HEK293 (cell line): ENCODE results near the gene ATP8A2.

Source experiments
- CTCF ChIA-PET: fragments of 350-600 bp; formaldehyde crosslinking; extraction: SDS; loops from one replicate; lab custom pipeline; 2021; ENCODE audit warnings: antibody characterized with exemption; lab: Yijun Ruan, JAX
- POLR2A ChIA-PET: fragments of 300-600 bp; formaldehyde crosslinking; extraction: SDS; loops from one replicate; lab custom pipeline; 2020; ENCODE audit warnings: antibody characterized with exemption, inconsistent platforms; lab: Yijun Ruan, JAX
- H3K27ac ChIP-seq: fragments of 200-500 bp; sonication (Bioruptor generic); 2 replicates; pipeline ENCODE4 v1.5.1; 2014; ENCODE audit warnings: low read depth, low read length, control low read depth, inconsistent platforms; ENCODE audit errors: extremely low read depth
- H3K36me3 ChIP-seq, 2 experiments: fragments of 200-500 bp in 1 of 2; sonication (Bioruptor generic) in 1 of 2; 1 replicate in 1 of 2; 2 replicates in 1 of 2; pipeline ENCODE4 v1.5.1; 2014 to 2017; ENCODE audit warnings: inconsistent platforms in 2 of 2, low read length in 2 of 2; ENCODE audit not compliant: control insufficient read depth in 2 of 2, insufficient read depth in 1 of 2
- H3K4me1 ChIP-seq: fragments of 200-500 bp; sonication (Bioruptor generic); 2 replicates; pipeline ENCODE4 v1.5.1; 2014; ENCODE audit warnings: mild to moderate bottlenecking, low read length, inconsistent platforms; ENCODE audit not compliant: control insufficient read depth, insufficient read depth
- H3K4me3 ChIP-seq: 2 replicates; pipeline ENCODE4 v1.5.1; 2011; ENCODE audit warnings: low read depth, mild to moderate bottlenecking, control low read depth, low read length, moderate library complexity
- H3K9me3 ChIP-seq: fragments of 200-500 bp; sonication (Bioruptor generic); 2 replicates; pipeline ENCODE4 v1.5.1; 2014; ENCODE audit warnings: low read depth, low read length, inconsistent platforms; ENCODE audit not compliant: control insufficient read depth, insufficient read depth
- FEZF1 ChIP-seq: fragments of 450-650 bp; formaldehyde crosslinking; IDR thresholded peaks from 2 replicates; pipeline ENCODE4 v1.5.1; 2016; ENCODE audit warnings: missing biosample characterization, missing genetic modification characterization
- GLI2 ChIP-seq: fragments of 450-650 bp; formaldehyde crosslinking; IDR thresholded peaks from 2 replicates; pipeline ENCODE4; 2017; ENCODE audit warnings: missing biosample characterization, missing genetic modification characterization, low read depth, borderline replicate concordance
- GLIS1 ChIP-seq: fragments of 450-650 bp; formaldehyde crosslinking; IDR thresholded peaks from 2 replicates; pipeline ENCODE4 v1.5.1; 2016; ENCODE audit warnings: missing biosample characterization, missing genetic modification characterization
- HOXA7 ChIP-seq: sonication (generic); formaldehyde crosslinking; IDR thresholded peaks from 2 replicates; pipeline ENCODE4 v1.8.1; 2022; ENCODE audit warnings: missing genetic modification reagents, borderline replicate concordance
- OVOL3 ChIP-seq: fragments of 450-650 bp; formaldehyde crosslinking; IDR thresholded peaks from 2 replicates; pipeline ENCODE4 v1.5.1; 2016; ENCODE audit warnings: missing biosample characterization, missing genetic modification characterization
- SETDB1 ChIP-seq: IDR thresholded peaks from one replicate; pipeline ENCODE4 v1.6.1; 2017; ENCODE audit warnings: mild to moderate bottlenecking, low read length, moderate library complexity, mixed read lengths; ENCODE audit not compliant: insufficient read length
- SP7 ChIP-seq: fragments of 450-650 bp; formaldehyde crosslinking; IDR thresholded peaks from 2 replicates; pipeline ENCODE4 v1.5.1; 2016; ENCODE audit warnings: missing biosample characterization, missing genetic modification characterization
- TCF7L2 ChIP-seq: IDR thresholded peaks from 2 replicates; pipeline ENCODE4 v1.6.1; 2011; ENCODE audit warnings: low read depth, mild to moderate bottlenecking, inconsistent platforms, low read length, moderate library complexity, borderline replicate concordance
- TRIM28 ChIP-seq: IDR thresholded peaks from 2 replicates; pipeline ENCODE4 v1.6.1; 2011; ENCODE audit warnings: low read length, control low read depth, borderline replicate concordance
- YY1 ChIP-seq: fragments of 450-650 bp; formaldehyde crosslinking; IDR thresholded peaks from 2 replicates; pipeline ENCODE4 v1.5.1; 2018; ENCODE audit warnings: missing biosample characterization, missing genetic modification characterization
- ZBTB1 ChIP-seq: fragments of 450-650 bp; formaldehyde crosslinking; IDR thresholded peaks from 2 replicates; pipeline ENCODE4 v1.5.1; 2016; ENCODE audit warnings: missing biosample characterization, missing genetic modification characterization
- ZBTB7A ChIP-seq: fragments of 450-650 bp; formaldehyde crosslinking; IDR thresholded peaks from 2 replicates; pipeline ENCODE4 v1.5.1; 2016; ENCODE audit warnings: low read depth, missing biosample characterization, missing genetic modification characterization
- ZFP69B ChIP-seq: fragments of 450-650 bp; formaldehyde crosslinking; IDR thresholded peaks from 2 replicates; pipeline ENCODE4 v1.5.1; 2016; ENCODE audit warnings: missing biosample characterization, missing genetic modification characterization
- ZNF132 ChIP-seq: fragments of 450-650 bp; formaldehyde crosslinking; IDR thresholded peaks from 2 replicates; pipeline ENCODE4 v1.5.1; 2017; ENCODE audit warnings: missing biosample characterization, missing genetic modification characterization, borderline replicate concordance
- ZNF19 ChIP-seq: fragments of 450-650 bp; formaldehyde crosslinking; IDR thresholded peaks from 2 replicates; pipeline ENCODE4; 2016; ENCODE audit warnings: missing biosample characterization, missing genetic modification characterization, low read depth
- ZNF214 ChIP-seq: fragments of 450-650 bp; formaldehyde crosslinking; IDR thresholded peaks from 2 replicates; pipeline ENCODE4 v1.5.1; 2017; ENCODE audit warnings: missing biosample characterization, mild to moderate bottlenecking, missing genetic modification characterization, borderline replicate concordance
- ZNF335 ChIP-seq: fragments of 450-650 bp; formaldehyde crosslinking; conservative IDR thresholded peaks from 2 replicates; pipeline ENCODE4 v1.5.1; 2016; ENCODE audit warnings: missing biosample characterization, missing genetic modification characterization
- ZNF664 ChIP-seq: fragments of 450-650 bp; formaldehyde crosslinking; IDR thresholded peaks from 2 replicates; pipeline ENCODE4 v1.5.1; 2016; ENCODE audit warnings: missing biosample characterization, missing genetic modification characterization
- ZNF792 ChIP-seq: fragments of 450-650 bp; formaldehyde crosslinking; IDR thresholded peaks from 2 replicates; pipeline ENCODE4 v1.5.1; 2016; ENCODE audit warnings: missing biosample characterization, missing genetic modification characterization
- ZNF830 ChIP-seq: fragments of 450-650 bp; IDR thresholded peaks from 2 replicates; pipeline ENCODE4 v1.5.0; 2018; ENCODE audit warnings: missing biosample characterization, missing genetic modification characterization, low read depth, mild to moderate bottlenecking, moderate library complexity
- ZSCAN23 ChIP-seq: fragments of 450-650 bp; formaldehyde crosslinking; IDR thresholded peaks from 2 replicates; pipeline ENCODE4 v1.5.1; 2016; ENCODE audit warnings: missing biosample characterization, missing genetic modification characterization
- TF ChIP-seq, protein P1 (sequence below): fragments of 450-650 bp; formaldehyde crosslinking; IDR thresholded peaks from 2 replicates; pipeline ENCODE4 v1.5.1; 2017; ENCODE audit warnings: missing biosample characterization, missing genetic modification characterization
- TF ChIP-seq, protein P2 (sequence below): fragments of 450-650 bp; formaldehyde crosslinking; IDR thresholded peaks from 2 replicates; pipeline ENCODE4 v1.5.1; 2016; ENCODE audit warnings: missing biosample characterization, missing genetic modification characterization, low read depth
- TF ChIP-seq, protein P3 (sequence below): fragments of 450-650 bp; formaldehyde crosslinking; IDR thresholded peaks from 2 replicates; pipeline ENCODE4 v1.5.1; 2016; ENCODE audit warnings: missing biosample characterization, missing genetic modification characterization, low read depth
- TF ChIP-seq, protein P4 (sequence below): fragments of 450-650 bp; formaldehyde crosslinking; IDR thresholded peaks from 2 replicates; pipeline ENCODE4 v1.5.1; 2016; ENCODE audit warnings: missing biosample characterization, missing genetic modification characterization
- TF ChIP-seq, protein P5 (sequence below): fragments of 450-650 bp; formaldehyde crosslinking; IDR thresholded peaks from 2 replicates; pipeline ENCODE4 v1.5.1; 2016; ENCODE audit warnings: missing biosample characterization, missing genetic modification characterization

ATP8A2 gene

DNA sequence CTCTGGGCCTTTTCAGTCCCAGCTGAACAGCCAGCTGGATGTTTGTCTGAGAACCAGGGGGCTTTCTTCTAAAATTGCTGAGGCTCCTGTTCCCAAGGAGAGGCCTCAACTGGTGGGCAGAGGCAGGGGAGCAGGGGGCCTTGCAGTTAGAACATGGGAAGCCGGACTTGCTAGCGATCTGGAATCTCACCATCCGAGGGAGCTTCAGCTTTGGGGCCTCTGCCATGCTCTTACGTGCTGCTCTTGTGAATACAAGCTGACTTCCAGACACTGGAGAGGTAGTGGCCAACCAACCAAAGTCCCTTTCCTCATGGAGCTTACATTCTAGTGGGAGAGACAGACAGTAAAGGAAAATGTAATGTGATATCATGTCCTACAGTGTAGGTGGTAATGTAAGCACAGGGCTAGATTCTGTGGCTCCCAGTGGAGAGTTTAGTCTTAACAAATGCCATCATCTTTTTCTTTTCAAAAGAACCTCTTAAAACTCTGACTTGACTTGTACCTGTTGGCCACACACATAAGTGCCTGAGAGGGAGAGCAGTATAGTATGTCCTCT is 657.9 kb downstream of the ATP8A2 start:
- H3K27ac ChIP-seq = no peak overlapping the region
- TF ChIP-seq ZSCAN23 = no peak
- TF ChIP-seq, protein P1, sequence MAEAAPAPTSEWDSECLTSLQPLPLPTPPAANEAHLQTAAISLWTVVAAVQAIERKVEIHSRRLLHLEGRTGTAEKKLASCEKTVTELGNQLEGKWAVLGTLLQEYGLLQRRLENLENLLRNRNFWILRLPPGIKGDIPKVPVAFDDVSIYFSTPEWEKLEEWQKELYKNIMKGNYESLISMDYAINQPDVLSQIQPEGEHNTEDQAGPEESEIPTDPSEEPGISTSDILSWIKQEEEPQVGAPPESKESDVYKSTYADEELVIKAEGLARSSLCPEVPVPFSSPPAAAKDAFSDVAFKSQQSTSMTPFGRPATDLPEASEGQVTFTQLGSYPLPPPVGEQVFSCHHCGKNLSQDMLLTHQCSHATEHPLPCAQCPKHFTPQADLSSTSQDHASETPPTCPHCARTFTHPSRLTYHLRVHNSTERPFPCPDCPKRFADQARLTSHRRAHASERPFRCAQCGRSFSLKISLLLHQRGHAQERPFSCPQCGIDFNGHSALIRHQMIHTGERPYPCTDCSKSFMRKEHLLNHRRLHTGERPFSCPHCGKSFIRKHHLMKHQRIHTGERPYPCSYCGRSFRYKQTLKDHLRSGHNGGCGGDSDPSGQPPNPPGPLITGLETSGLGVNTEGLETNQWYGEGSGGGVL (tag by site-specific recombination) = no peak
- TF ChIP-seq, protein P2, sequence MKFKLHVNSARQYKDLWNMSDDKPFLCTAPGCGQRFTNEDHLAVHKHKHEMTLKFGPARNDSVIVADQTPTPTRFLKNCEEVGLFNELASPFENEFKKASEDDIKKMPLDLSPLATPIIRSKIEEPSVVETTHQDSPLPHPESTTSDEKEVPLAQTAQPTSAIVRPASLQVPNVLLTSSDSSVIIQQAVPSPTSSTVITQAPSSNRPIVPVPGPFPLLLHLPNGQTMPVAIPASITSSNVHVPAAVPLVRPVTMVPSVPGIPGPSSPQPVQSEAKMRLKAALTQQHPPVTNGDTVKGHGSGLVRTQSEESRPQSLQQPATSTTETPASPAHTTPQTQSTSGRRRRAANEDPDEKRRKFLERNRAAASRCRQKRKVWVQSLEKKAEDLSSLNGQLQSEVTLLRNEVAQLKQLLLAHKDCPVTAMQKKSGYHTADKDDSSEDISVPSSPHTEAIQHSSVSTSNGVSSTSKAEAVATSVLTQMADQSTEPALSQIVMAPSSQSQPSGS (tag by site-specific recombination) = no peak
- no peak for TF ChIP-seq ZFP69B (tag by site-specific recombination)
- TF ChIP-seq GLI2 (tag by site-specific recombination) = no peak
- TF ChIP-seq ZBTB1 (tag by site-specific recombination) = no peak
- no peak for TF ChIP-seq FEZF1
- no peak for TF ChIP-seq ZNF664 (tag by site-specific recombination)
- TF ChIP-seq SP7 (tag by site-specific recombination) = no peak
- TF ChIP-seq, protein P3, sequence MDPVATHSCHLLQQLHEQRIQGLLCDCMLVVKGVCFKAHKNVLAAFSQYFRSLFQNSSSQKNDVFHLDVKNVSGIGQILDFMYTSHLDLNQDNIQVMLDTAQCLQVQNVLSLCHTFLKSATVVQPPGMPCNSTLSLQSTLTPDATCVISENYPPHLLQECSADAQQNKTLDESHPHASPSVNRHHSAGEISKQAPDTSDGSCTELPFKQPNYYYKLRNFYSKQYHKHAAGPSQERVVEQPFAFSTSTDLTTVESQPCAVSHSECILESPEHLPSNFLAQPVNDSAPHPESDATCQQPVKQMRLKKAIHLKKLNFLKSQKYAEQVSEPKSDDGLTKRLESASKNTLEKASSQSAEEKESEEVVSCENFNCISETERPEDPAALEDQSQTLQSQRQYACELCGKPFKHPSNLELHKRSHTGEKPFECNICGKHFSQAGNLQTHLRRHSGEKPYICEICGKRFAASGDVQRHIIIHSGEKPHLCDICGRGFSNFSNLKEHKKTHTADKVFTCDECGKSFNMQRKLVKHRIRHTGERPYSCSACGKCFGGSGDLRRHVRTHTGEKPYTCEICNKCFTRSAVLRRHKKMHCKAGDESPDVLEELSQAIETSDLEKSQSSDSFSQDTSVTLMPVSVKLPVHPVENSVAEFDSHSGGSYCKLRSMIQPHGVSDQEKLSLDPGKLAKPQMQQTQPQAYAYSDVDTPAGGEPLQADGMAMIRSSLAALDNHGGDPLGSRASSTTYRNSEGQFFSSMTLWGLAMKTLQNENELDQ (tag by site-specific recombination) = no peak
- peak; percentile 60; the same call in 1 of the 2 replicates for TF ChIP-seq TRIM28
- no peak for TF ChIP-seq HOXA7 (CRISPR knock-in tag)
- TF ChIP-seq ZNF132 (tag by site-specific recombination) = no peak
- TF ChIP-seq SETDB1 = peak; percentile 13
- no peak for TF ChIP-seq TCF7L2
- no peak for TF ChIP-seq ZNF19 (tag by site-specific recombination)
- TF ChIP-seq YY1 (tag by site-specific recombination) = no peak
- TF ChIP-seq ZNF792 (tag by site-specific recombination) = no peak
- no peak for TF ChIP-seq ZNF830 (tag by site-specific recombination)
- TF ChIP-seq OVOL3 (tag by site-specific recombination) = no peak
- TF ChIP-seq ZBTB7A (tag by site-specific recombination) = no peak
- TF ChIP-seq, protein P4, sequence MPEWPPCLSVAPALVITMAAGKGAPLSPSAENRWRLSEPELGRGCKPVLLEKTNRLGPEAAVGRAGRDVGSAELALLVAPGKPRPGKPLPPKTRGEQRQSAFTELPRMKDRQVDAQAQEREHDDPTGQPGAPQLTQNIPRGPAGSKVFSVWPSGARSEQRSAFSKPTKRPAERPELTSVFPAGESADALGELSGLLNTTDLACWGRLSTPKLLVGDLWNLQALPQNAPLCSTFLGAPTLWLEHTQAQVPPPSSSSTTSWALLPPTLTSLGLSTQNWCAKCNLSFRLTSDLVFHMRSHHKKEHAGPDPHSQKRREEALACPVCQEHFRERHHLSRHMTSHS = no peak
- peak; percentile 61 for TF ChIP-seq GLIS1
- TF ChIP-seq, protein P5, sequence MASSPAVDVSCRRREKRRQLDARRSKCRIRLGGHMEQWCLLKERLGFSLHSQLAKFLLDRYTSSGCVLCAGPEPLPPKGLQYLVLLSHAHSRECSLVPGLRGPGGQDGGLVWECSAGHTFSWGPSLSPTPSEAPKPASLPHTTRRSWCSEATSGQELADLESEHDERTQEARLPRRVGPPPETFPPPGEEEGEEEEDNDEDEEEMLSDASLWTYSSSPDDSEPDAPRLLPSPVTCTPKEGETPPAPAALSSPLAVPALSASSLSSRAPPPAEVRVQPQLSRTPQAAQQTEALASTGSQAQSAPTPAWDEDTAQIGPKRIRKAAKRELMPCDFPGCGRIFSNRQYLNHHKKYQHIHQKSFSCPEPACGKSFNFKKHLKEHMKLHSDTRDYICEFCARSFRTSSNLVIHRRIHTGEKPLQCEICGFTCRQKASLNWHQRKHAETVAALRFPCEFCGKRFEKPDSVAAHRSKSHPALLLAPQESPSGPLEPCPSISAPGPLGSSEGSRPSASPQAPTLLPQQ (tag by site-specific recombination) = no peak
- TF ChIP-seq ZNF335 (tag by site-specific recombination) = no peak
- no peak for TF ChIP-seq ZNF214
- TF ChIP-seq, all 188 proteins: peak for 3
- Histone ChIP-seq H3K9me3 (no peaks in the 10 kb centered on the region), H3K4me3 (no peak overlapping the region), H3K4me1 (no peaks in the 10 kb centered on the region), H3K36me3 (no peaks in the 10 kb centered on the region)
- POLR2A ChIA-PET = no interaction called here
- CTCF ChIA-PET = interaction anchor here (1.2 kb wide), 1 partner anchor 8 kb away, joined by 8 read pairs; no protein-coding TSS in a partner anchor
